Keratinocyte (primary cell): ENCODE results near the gene NXN. TPM values are rescaled to one million over a fixed set of nuclear protein-coding genes. Genes with fewer than 3 reads are reported as not detected.
"Not testable (repeated sequence)": the region's sequence is repeated elsewhere in the genome, so short reads cannot be mapped to it uniquely, and the experiment has no call there.

Source experiments
- DNase-seq: peaks from one replicate; pipeline ENCODE4 v3.0.0-alpha.2; 2011; ENCODE audit warnings: low read depth, missing footprints, low spot score
- FAIRE-seq: peaks from 2 replicates; lab custom pipeline; 2011; peaks lifted over from hg19 to GRCh38; lab: Jason Lieb, UNC
- H2AFZ ChIP-seq: 2 replicates; pipeline ENCODE4 v1.6.0; 2012; ENCODE audit warnings: low read length, control low read depth, inconsistent platforms; ENCODE audit not compliant: control insufficient read depth
- H3K27ac ChIP-seq: 2 replicates; pipeline ENCODE4 v1.5.1; 2011; ENCODE audit warnings: low read length; ENCODE audit not compliant: control insufficient read depth, insufficient read depth
- H3K27me3 ChIP-seq: 3 replicates; pipeline ENCODE4 v1.6.0; 2011; ENCODE audit warnings: low read length; ENCODE audit not compliant: control insufficient read depth, insufficient read depth; ENCODE audit errors: extremely low read depth
- H3K36me3 ChIP-seq, 2 experiments: 2 replicates in 1 of 2; 3 replicates in 1 of 2; pipeline ENCODE4 v1.5.1; 2011; ENCODE audit warnings: low read length in 2 of 2, mild to moderate bottlenecking in 1 of 2; ENCODE audit not compliant: control insufficient read depth in 2 of 2, insufficient read depth in 2 of 2; ENCODE audit errors: extremely low read depth in 1 of 2
- H3K4me1 ChIP-seq: 3 replicates; pipeline ENCODE4 v1.5.1; 2011; ENCODE audit warnings: low read length; ENCODE audit not compliant: control insufficient read depth, insufficient read depth; ENCODE audit errors: extremely low read depth
- H3K4me2 ChIP-seq: 3 replicates; pipeline ENCODE4 v1.6.0; 2011; ENCODE audit warnings: low read depth, low read length; ENCODE audit not compliant: control insufficient read depth, insufficient read depth; ENCODE audit errors: extremely low read depth
- H3K4me3 ChIP-seq, 3 experiments: fragments of 200-600 bp in 1 of 3; sonication (generic) in 1 of 3; 2 replicates in 2 of 3; 3 replicates in 1 of 3; pipeline ENCODE4 v1.5.1; 2011 to 2016; ENCODE audit warnings: low read length in 3 of 3, mild to moderate bottlenecking in 3 of 3, control low read depth in 2 of 3, inconsistent platforms in 1 of 3, low read depth in 1 of 3, mixed read lengths in 1 of 3, mixed run types in 1 of 3, moderate library complexity in 1 of 3; ENCODE audit not compliant: control insufficient read depth in 2 of 3, insufficient read depth in 2 of 3; ENCODE audit errors: extremely low read depth in 1 of 3
- H3K79me2 ChIP-seq: 2 replicates; pipeline ENCODE4 v1.6.0; 2012; ENCODE audit warnings: low read length; ENCODE audit not compliant: control insufficient read depth, insufficient read depth
- H3K9ac ChIP-seq: 3 replicates; pipeline ENCODE4 v1.6.0; 2011; ENCODE audit warnings: low read length; ENCODE audit not compliant: control insufficient read depth, insufficient read depth; ENCODE audit errors: extremely low read depth
- H3K9me1 ChIP-seq: 3 replicates; pipeline ENCODE4 v1.6.0; 2011; ENCODE audit warnings: low read length; ENCODE audit not compliant: control insufficient read depth, insufficient read depth; ENCODE audit errors: extremely low read depth
- H3K9me3 ChIP-seq: 2 replicates; pipeline ENCODE4 v1.5.1; 2012; ENCODE audit warnings: low read depth, low read length; ENCODE audit not compliant: control insufficient read depth
- H4K20me1 ChIP-seq: 3 replicates; pipeline ENCODE4 v1.6.0; 2011; ENCODE audit warnings: low read length; ENCODE audit not compliant: control insufficient read depth, insufficient read depth; ENCODE audit errors: extremely low read depth
- EZH2 ChIP-seq: IDR thresholded peaks from one replicate; pipeline ENCODE4 v1.6.1; 2012; ENCODE audit warnings: inconsistent platforms, mild to moderate bottlenecking, low read length, moderate library complexity
- dilution Hi-C: fragments of 300-500 bp; cut with MboI; formaldehyde crosslinking; loops from one replicate; pipeline ENCODE4 v1.7.0; 2020; ENCODE audit warnings: low sequenced_read_pairs; ENCODE audit not compliant: extremely low pct_ligation_motif_present
- polyA plus RNA-seq, 5 experiments: library from polyadenylated mRNA; depleted of rRNA in 3 of 5; stranded (reverse) in 3 of 5; stranded (forward) in 1 of 5; unstranded in 1 of 5; fragments of >200 nt; gene quantifications; 1 replicate in 1 of 5; 2 replicates in 3 of 5; 3 replicates in 1 of 5; pipeline versions ENCODE4 v1.2.1 to v1.2.3, GENCODE V29; 2011 to 2012; ENCODE audit warnings: missing spikeins in 2 of 5, low read depth in 1 of 5, low replicate concordance in 1 of 5
- TF ChIP-seq, protein P1 (sequence below), 3 experiments: IDR thresholded peaks in 1 of 3; conservative IDR thresholded peaks in 1 of 3; optimal IDR thresholded peaks in 1 of 3; 2 replicates in 2 of 3; 3 replicates in 1 of 3; pipeline versions ENCODE3 to v1.5.1; 2011; ENCODE audit warnings: low read length in 3 of 3, mild to moderate bottlenecking in 3 of 3, moderate library complexity in 2 of 3, control low read depth in 1 of 3, inconsistent platforms in 1 of 3; ENCODE audit not compliant: insufficient read depth in 2 of 3; ENCODE audit errors: extremely low read depth in 1 of 3

NXN gene
- polyA plus RNA-seq, 1 donor (not counting 4 experiments of a cell fraction or from before 2014, with no cell fraction given) = 94.4 TPM

DNA sequence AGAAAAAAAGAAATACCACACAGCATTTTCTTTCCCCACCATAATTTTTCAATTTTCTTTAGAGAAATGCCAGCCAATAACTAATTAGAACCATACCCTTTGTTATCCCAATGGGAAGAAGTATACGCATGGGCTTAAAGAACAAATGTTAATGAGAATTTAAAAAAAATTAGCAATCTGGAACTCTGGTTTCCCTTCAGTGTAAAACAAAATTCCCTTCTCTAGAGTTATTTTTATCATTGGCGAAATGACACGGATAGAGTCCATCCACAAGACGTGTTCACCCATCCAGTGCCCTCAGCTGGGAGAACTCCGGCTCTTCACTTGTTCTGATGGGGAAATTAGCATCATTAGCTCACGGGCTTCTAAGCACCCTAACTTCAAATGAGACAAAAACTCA, 3.3 kb downstream of the NXN start:
- dilution Hi-C loops = loop anchor here (25.0 kb wide), 1 partner anchor 189 kb away; the partner anchor contains the start of genes GLOD4 and MRM3
- peak overlapping the region; percentile 92 for H3K9ac ChIP-seq
- peaks cover 5% of the 10 kb centered on the region for H4K20me1 ChIP-seq
- FAIRE-seq = peak; percentile 32
- H3K9me3 ChIP-seq = no peaks in the 10 kb centered on the region
- peaks cover 67% of the 10 kb centered on the region for H3K79me2 ChIP-seq
- H3K36me3 ChIP-seq = no peaks in the 10 kb centered on the region
- no peaks in the 10 kb centered on the region for H3K9me1 ChIP-seq
- TF ChIP-seq, protein P1, sequence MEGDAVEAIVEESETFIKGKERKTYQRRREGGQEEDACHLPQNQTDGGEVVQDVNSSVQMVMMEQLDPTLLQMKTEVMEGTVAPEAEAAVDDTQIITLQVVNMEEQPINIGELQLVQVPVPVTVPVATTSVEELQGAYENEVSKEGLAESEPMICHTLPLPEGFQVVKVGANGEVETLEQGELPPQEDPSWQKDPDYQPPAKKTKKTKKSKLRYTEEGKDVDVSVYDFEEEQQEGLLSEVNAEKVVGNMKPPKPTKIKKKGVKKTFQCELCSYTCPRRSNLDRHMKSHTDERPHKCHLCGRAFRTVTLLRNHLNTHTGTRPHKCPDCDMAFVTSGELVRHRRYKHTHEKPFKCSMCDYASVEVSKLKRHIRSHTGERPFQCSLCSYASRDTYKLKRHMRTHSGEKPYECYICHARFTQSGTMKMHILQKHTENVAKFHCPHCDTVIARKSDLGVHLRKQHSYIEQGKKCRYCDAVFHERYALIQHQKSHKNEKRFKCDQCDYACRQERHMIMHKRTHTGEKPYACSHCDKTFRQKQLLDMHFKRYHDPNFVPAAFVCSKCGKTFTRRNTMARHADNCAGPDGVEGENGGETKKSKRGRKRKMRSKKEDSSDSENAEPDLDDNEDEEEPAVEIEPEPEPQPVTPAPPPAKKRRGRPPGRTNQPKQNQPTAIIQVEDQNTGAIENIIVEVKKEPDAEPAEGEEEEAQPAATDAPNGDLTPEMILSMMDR (optimal IDR thresholded peaks at IDR 0.05 in 1 of 3, IDR thresholded peaks at IDR 0.05 in 1 of 3, conservative IDR thresholded peaks at IDR 0.05 in 1 of 3; ENCODE audit: extremely low read depth in 1 of 3, insufficient read depth in 2 of 3, low read length in 3 of 3) = no peak
- TF ChIP-seq EZH2 = no peak
- peak overlapping the region; percentile 95 for H3K4me2 ChIP-seq
- H3K4me1 ChIP-seq = peaks cover 58% of the 10 kb centered on the region
- peak overlapping the region; percentile 89 for H3K27ac ChIP-seq
- no peak for DNase-seq
- H3K4me3 ChIP-seq = peak overlapping the region in 1 of 3 experiments; percentile 91
- H2AFZ ChIP-seq = no peak overlapping the region
- H3K27me3 ChIP-seq = no peaks in the 10 kb centered on the region

DNA sequence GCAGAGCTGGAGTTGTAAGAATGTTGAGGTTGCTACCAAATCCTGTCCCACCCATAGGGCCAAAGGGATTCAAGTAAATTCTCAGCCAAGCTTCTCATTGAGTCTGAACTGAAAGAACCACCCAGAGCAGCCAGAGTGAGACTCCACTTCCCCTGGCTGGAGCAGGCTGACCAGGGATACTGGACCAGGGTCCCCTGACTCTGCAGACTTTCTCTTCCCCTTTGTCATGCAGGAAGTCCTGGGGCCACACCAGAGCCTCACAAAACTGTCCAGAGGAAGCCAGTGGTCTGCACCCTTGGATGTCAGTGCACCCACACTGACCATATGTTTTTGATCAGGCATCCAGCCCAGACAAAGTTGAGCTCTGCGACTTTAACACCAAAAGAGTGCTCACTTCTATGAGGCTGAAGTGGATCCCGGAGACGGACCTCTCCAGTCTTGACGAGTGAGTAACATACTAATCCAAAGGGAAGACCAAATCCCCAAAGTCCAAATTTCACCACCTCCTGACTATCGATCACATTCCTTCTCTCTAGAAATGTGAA, 4.1 kb downstream of the NXN start:
- Histone ChIP-seq H3K9me1 (no peaks in the 10 kb centered on the region), H3K4me2 (peak overlapping the region; percentile 70), H3K9ac (peak overlapping the region; percentile 55), H4K20me1 (peaks cover 5% of the 10 kb centered on the region), H3K27ac (peak overlapping the region; percentile 57), H2AFZ (no peak overlapping the region), H3K4me1 (peaks cover 54% of the 10 kb centered on the region), H3K79me2 (peaks cover 76% of the 10 kb centered on the region), H3K36me3 (peaks cover 0 to 2% of the 10 kb centered on the region in 2 experiments), H3K27me3 (no peaks in the 10 kb centered on the region), H3K9me3 (no peaks in the 10 kb centered on the region), H3K4me3 (peak overlapping the region in 1 of 3 experiments; percentile 2)
- TF ChIP-seq EZH2 = no peak
- TF ChIP-seq, protein P1 (optimal IDR thresholded peaks at IDR 0.05 in 1 of 3, IDR thresholded peaks at IDR 0.05 in 1 of 3, conservative IDR thresholded peaks at IDR 0.05 in 1 of 3; ENCODE audit: extremely low read depth in 1 of 3, insufficient read depth in 2 of 3, low read length in 3 of 3) = no peak
- dilution Hi-C loops = loop anchor here (25.0 kb wide), 1 partner anchor 188 kb away; the partner anchor contains the start of genes GLOD4 and MRM3
- peak; percentile 48 for FAIRE-seq
- no peak for DNase-seq

DNA sequence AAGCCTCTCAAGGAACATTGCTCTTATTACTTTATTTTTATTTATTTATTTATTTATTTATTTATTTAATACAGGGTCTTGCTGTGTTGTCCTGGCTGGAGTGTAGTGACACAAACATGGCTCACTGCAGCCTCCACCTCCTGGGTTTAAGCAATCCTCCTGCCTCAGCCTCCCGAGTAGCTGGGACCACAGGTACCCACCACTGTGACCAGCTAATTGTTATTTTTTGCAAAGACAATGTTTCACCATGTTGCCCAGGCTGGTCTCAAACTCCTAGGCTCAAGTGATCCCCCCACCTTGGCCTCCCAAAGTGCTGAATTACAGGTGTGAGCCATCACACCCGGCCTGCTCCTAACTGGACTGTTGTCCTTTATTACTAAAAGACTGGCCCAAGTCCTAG, 4.8 kb downstream of the NXN start:
- Histone ChIP-seq H3K4me2 (peak overlapping the region; percentile 70), H3K4me3 (peak overlapping the region in 1 of 3 experiments; percentile 2), H3K79me2 (peaks cover 82% of the 10 kb centered on the region), H3K27ac (peak overlapping the region; percentile 57), H3K9ac (peak overlapping the region; percentile 55), H3K4me1 (peaks cover 49% of the 10 kb centered on the region)
- not testable (repeated sequence) for H4K20me1 ChIP-seq, H3K9me1 ChIP-seq, H3K9me3 ChIP-seq, H3K27me3 ChIP-seq, DNase-seq, FAIRE-seq, H3K36me3 ChIP-seq, H2AFZ ChIP-seq
- dilution Hi-C loops = loop anchor here (25.0 kb wide), 1 partner anchor 187 kb away; the partner anchor contains the start of genes GLOD4 and MRM3
